Measurements from ENCODE around the gene PPEF2.
"Not testable (repeated sequence)": the region's sequence is repeated elsewhere in the genome, so short reads cannot be mapped to it uniquely, and the experiment has no call there.

PPEF2 gene

GRCh38 chr4:75916091-75916661 lies 13.9 kb upstream of the PPEF2 start:
- TF ChIP-seq CTCF (conservative IDR thresholded peaks at IDR 0.05; ENCODE audit: low read depth, low read length): peak; percentile 86
- no peak overlapping the region for H3K4me3 ChIP-seq (ENCODE audit: low read depth, low read length)
- peak; percentile 78 for DNase-seq (ENCODE audit: low read depth)

- DNase-seq (ENCODE audit: low read depth): no peak
- no peak for TF ChIP-seq CTCF (conservative IDR thresholded peaks at IDR 0.05; ENCODE audit: low read depth, low read length)
Measured at GRCh38 chr4:75912968-75913367, 10.7 kb upstream of the PPEF2 start.

GRCh38 chr4:75910831-75911230 lies 8.6 kb upstream of the PPEF2 start:
- not testable (repeated sequence) for H3K4me3 ChIP-seq (ENCODE audit: low read depth, low read length); DNase-seq (ENCODE audit: low read depth)

More at GRCh38 chr4:75912968-75913367, 10.7 kb upstream of the PPEF2 start:
- no peak overlapping the region for H3K4me3 ChIP-seq (ENCODE audit: low read depth, low read length)

GRCh38 chr4:75909405-75909804 lies 7.2 kb upstream of the PPEF2 start:
- no peak for DNase-seq (ENCODE audit: low read depth)
- no peak for TF ChIP-seq CTCF (conservative IDR thresholded peaks at IDR 0.05; ENCODE audit: low read depth, low read length)
- H3K4me3 ChIP-seq (ENCODE audit: low read depth, low read length): no peak overlapping the region

GRCh38 chr4:75908555-75908954 lies 6.3 kb upstream of the PPEF2 start:
- peak; percentile 78 for DNase-seq (ENCODE audit: low read depth)
- H3K4me3 ChIP-seq (ENCODE audit: low read depth, low read length): no peak overlapping the region
- no peak for TF ChIP-seq CTCF (conservative IDR thresholded peaks at IDR 0.05; ENCODE audit: low read depth, low read length)

- no peak for TF ChIP-seq CTCF (conservative IDR thresholded peaks at IDR 0.05; ENCODE audit: low read depth, low read length)
Measured at GRCh38 chr4:75907966-75908365, 5.7 kb upstream of the PPEF2 start.

GRCh38 chr4:75904076-75904475 lies 1.8 kb upstream of the PPEF2 start:
- no peak for TF ChIP-seq CTCF (conservative IDR thresholded peaks at IDR 0.05; ENCODE audit: low read depth, low read length)
- H3K4me3 ChIP-seq (ENCODE audit: low read depth, low read length): no peak overlapping the region
- no peak for DNase-seq (ENCODE audit: low read depth)

More at GRCh38 chr4:75907966-75908365, 5.7 kb upstream of the PPEF2 start:
- no peak overlapping the region for H3K4me3 ChIP-seq (ENCODE audit: low read depth, low read length)
- DNase-seq (ENCODE audit: low read depth): peak; percentile 34
